ENCODE measurements around the gene MKX. TPM values are rescaled to one million over a fixed set of nuclear protein-coding genes. Genes with fewer than 3 reads are reported as not detected.

MKX gene
- total and polyA plus RNA-seq, 2 donors (not counting 3 experiments of a cell fraction or from before 2014, with no cell fraction given), result not detected

- intact Hi-C loops (cut with micrococcal nuclease), result no loop called here
- FAIRE-seq (no peak), DNase-seq (ENCODE audit: low read depth, low spot score) (no peak)
- BruUV-seq (replicated peaks), result no TSS peak
- H3K27ac ChIP-seq (ENCODE audit: insufficient read depth, low read depth, low read length), result no peak overlapping the region
- no peak overlapping the region for H3K4me2 ChIP-seq (ENCODE audit: insufficient read depth, low read length)
- no peak overlapping the region for H2AFZ ChIP-seq (ENCODE audit: low read depth, low read length)
- ChIA-PET CTCF (no interaction called here), POLR2A (no interaction called here)
- peaks cover 2 to 12% of the 10 kb centered on the region in 2 experiments for H3K27me3 ChIP-seq (ENCODE audit: control insufficient read depth in 2 of 2, insufficient read depth in 2 of 2, low read length in 2 of 2)
- H3K79me2 ChIP-seq (ENCODE audit: control insufficient read depth, insufficient read depth, low read length), result no peaks in the 10 kb centered on the region
- H3K4me1 ChIP-seq (ENCODE audit: control insufficient read depth, extremely low read depth, insufficient read depth, low read length), result no peaks in the 10 kb centered on the region
- dilution Hi-C loops (cut with MboI; ENCODE audit: extremely low pct_ligation_motif_present, low sequenced_read_pairs), result no loop called here
- no peaks in the 10 kb centered on the region for H3K36me3 ChIP-seq (ENCODE audit: control insufficient read depth in 2 of 2, extremely low read depth in 1 of 2, insufficient read depth in 2 of 2, low read length in 2 of 2)
- no peak overlapping the region for H3K4me3 ChIP-seq (replicated peaks in 1 of 3; ENCODE audit: insufficient read depth in 1 of 3, low read depth in 1 of 3, low read length in 3 of 3)
- no peaks in the 10 kb centered on the region for H4K20me1 ChIP-seq (replicated peaks; ENCODE audit: control insufficient read depth, extremely low read depth, insufficient read depth, low read length)
- H3K9ac ChIP-seq (replicated peaks; ENCODE audit: extremely low read depth, insufficient read depth, low read length), result no peak overlapping the region
- TF ChIP-seq FOS (IDR thresholded peaks at IDR 0.05; ENCODE audit: borderline replicate concordance, insufficient read depth, low read length) (no peak), MYC (IDR thresholded peaks at IDR 0.05; ENCODE audit: low read depth, low read length) (no peak), MAX (IDR thresholded peaks at IDR 0.05; ENCODE audit: insufficient read depth, insufficient read length) (no peak), CTCF (IDR thresholded peaks at IDR 0.05; ENCODE audit: extremely low read depth in 1 of 2, insufficient read depth in 1 of 2, low read depth in 1 of 2, low read length in 2 of 2) (no peak), JUN (IDR thresholded peaks at IDR 0.05; ENCODE audit: borderline replicate concordance, insufficient read depth, insufficient read length, low read depth) (no peak), EZH2 (IDR thresholded peaks at IDR 0.05; ENCODE audit: borderline replicate concordance, low read depth, low read length, severe bottlenecking) (no peak), POLR2A (IDR thresholded peaks at IDR 0.05; ENCODE audit: low read depth, low read length) (no peak), POLR2AphosphoS5 (IDR thresholded peaks at IDR 0.05; ENCODE audit: insufficient read depth, low read depth, low read length) (no peak), GATA2 (IDR thresholded peaks at IDR 0.05; ENCODE audit: insufficient read depth, insufficient read length, low read depth, low read length) (no peak)
- H3K9me3 ChIP-seq (replicated peaks; ENCODE audit: control insufficient read depth, insufficient read depth, low read length), result no peaks in the 10 kb centered on the region
- no peaks in the 10 kb centered on the region for H3K9me1 ChIP-seq (replicated peaks; ENCODE audit: control insufficient read depth, extremely low read depth, insufficient read depth, low read length)
Observed at GRCh38 chr10:27646604-27647175, 98.9 kb downstream of the MKX start.

All from endothelial cell of umbilical vein (primary cell).